AG04449 (cell line): ENCODE data around the gene LIMS2.

Experiments
- CTCF ChIA-PET: fragments of 350-600 bp; formaldehyde crosslinking; extraction: SDS; loops from one replicate; lab custom pipeline; 2021; ENCODE audit warnings: antibody characterized with exemption; lab: Yijun Ruan, JAX
- POLR2A ChIA-PET: fragments of 400-600, 350-600 bp; formaldehyde crosslinking; extraction: SDS; loops from one replicate; lab custom pipeline; 2020; ENCODE audit warnings: antibody characterized with exemption, inconsistent platforms; lab: Yijun Ruan, JAX
- DNase-seq: peaks from one replicate; pipeline ENCODE4 v3.0.0-alpha.2; 2010; ENCODE audit warnings: low read depth, low spot score
- H3K4me3 ChIP-seq: 2 replicates; pipeline ENCODE4 v1.5.1; 2011; ENCODE audit warnings: low read depth, mild to moderate bottlenecking, control low read depth, low read length
- CTCF ChIP-seq: IDR thresholded peaks from one replicate; pipeline ENCODE4 v1.5.1; 2011; ENCODE audit warnings: mild to moderate bottlenecking, moderate library complexity, low read length, control low read depth, inconsistent platforms; ENCODE audit not compliant: insufficient read depth; ENCODE audit errors: missing control alignments

Gene LIMS2

GRCh38 chr2:127650785-127651380 lies 24.4 kb downstream of the LIMS2 start:
- ChIA-PET POLR2A (no interaction called here), CTCF (interaction anchor here (0.9 to 6.9 kb wide), 29 partner anchors 10 to 459 kb away, joined by 3 to 119 read pairs (median 5); partner anchors contain the start of genes IWS1 and LIMS2)

DNA sequence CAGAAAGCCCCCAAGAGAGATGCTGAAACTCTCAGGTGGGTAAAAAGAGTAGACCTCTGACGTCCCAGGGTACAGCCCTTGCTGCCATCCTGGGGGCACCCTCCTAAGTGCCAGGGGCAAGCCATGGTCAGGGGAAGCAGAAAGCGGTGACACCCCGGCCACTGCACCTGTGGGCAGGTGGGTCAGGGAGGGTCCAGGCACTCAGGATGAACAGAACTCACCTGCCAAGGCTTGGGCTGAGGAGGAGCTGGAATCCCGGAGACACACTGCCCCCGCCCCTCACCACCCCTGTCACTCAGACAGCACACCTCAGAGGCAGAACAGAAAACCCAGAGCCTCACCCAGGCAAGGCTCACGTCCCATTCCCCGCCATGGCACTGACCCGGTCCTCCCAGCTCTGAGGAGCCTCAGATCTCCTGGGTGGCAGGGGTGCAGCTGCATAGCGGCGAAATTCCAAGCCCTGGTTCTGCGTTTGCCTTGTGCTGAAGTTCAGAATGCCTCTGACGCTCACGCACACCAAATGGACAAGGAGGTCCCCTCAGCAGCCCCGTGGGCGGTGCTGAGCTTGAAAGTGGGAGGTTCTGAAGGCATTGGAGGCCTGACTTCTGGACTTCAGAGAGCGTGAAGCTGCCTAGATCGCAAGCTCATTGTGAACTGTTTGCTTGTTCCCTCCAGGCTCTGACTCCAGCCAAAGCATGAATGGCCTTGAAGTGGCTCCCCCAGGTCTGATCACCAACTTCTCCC lies 25.1 kb downstream of the LIMS2 start:
- POLR2A ChIA-PET = no interaction called here
- no peak overlapping the region for H3K4me3 ChIP-seq
- peak; percentile 22 for TF ChIP-seq CTCF
- CTCF ChIA-PET = interaction anchor here (0.6 to 6.9 kb wide), 39 partner anchors 8 to 458 kb away, joined by 3 to 119 read pairs (median 4); partner anchors contain the start of genes IWS1 and LIMS2
- no peak for DNase-seq

More at GRCh38 chr2:127650785-127651380, 24.4 kb downstream of the LIMS2 start:
- H3K4me3 ChIP-seq = no peak overlapping the region
- DNase-seq = no peak
- TF ChIP-seq CTCF = no peak

GRCh38 chr2:127649684-127650040 lies 25.7 kb downstream of the LIMS2 start:
- no peak overlapping the region for H3K4me3 ChIP-seq
- CTCF ChIA-PET = interaction anchor here (0.6 to 6.9 kb wide), 37 partner anchors 8 to 458 kb away, joined by 3 to 119 read pairs (median 4); partner anchors contain the start of genes IWS1 and LIMS2
- POLR2A ChIA-PET = no interaction called here
- TF ChIP-seq CTCF = peak; percentile 79
- DNase-seq = no peak

GRCh38 chr2:127649100-127649611 lies 26.2 kb downstream of the LIMS2 start:
- DNase-seq = no peak
- CTCF ChIA-PET = interaction anchor here (1.0 to 6.9 kb wide), 14 partner anchors 8 to 325 kb away, joined by 3 to 119 read pairs (median 7); no protein-coding TSS in a partner anchor
- TF ChIP-seq CTCF = no peak
- H3K4me3 ChIP-seq = no peak overlapping the region
- POLR2A ChIA-PET = no interaction called here

DNA sequence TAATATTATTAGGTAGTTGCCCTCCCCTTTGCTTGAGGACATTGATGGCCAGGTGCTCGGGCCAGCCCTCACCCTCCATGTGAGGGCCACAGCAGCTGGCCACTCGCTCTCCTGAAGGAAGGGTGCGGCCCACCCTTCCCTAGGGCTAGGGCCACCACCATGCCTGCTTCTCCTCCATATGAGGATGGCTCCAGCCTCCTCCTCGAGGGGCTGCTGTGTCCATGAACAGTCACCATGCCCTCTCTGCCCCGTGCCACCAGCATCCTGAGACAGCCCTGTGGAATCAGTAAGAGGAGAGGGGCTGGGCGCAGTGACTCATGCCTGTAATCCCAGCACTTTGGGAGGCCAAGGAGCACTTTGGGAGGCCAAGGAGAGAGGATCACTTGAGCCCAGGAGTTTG lies 27.0 kb downstream of the LIMS2 start:
- CTCF ChIA-PET = interaction anchor here (1.0 to 6.9 kb wide), 4 partner anchors 9 to 134 kb away, joined by 4 to 119 read pairs (median 10); no protein-coding TSS in a partner anchor
- POLR2A ChIA-PET = no interaction called here
- DNase-seq = no peak
- TF ChIP-seq CTCF = no peak
- no peak overlapping the region for H3K4me3 ChIP-seq
